ENCODE measurements around the gene RPL29.
A peak's percentile ranks its signal among the peaks of the same experiment; 100 is the strongest.

Gene RPL29

GRCh38 chr3:51980253-51980652 is 15.4 kb downstream of the RPL29 start:
- no peak for DNase-seq

- DNase-seq, result no peak
Measured at GRCh38 chr3:51978143-51978502, 17.6 kb downstream of the RPL29 start.

- no peak for DNase-seq
Measured at GRCh38 chr3:51977446-51978142, 18.1 kb downstream of the RPL29 start.

- DNase-seq, result peak; percentile 81 to 90 (median 83)
Measured at GRCh38 chr3:51975852-51976549, 19.7 kb downstream of the RPL29 start.

GRCh38 chr3:51974963-51975851 is 20.5 kb downstream of the RPL29 start, which contains the start of gene ABHD14A:
Gene ABHD14A, plus strand, starts transcription at chr3:51975064. Its CDS starts 72 bp downstream, at chr3:51975136.
- DNase-seq, result peak; percentile 77 to 89 (median 82)

- DNase-seq, result no peak
Measured at GRCh38 chr3:51974277-51974962, 21.3 kb downstream of the RPL29 start.

GRCh38 chr3:51971350-51971749 is 24.3 kb downstream of the RPL29 start:
- no peak for DNase-seq

GRCh38 chr3:51970606-51971300 is 24.9 kb downstream of the RPL29 start:
- DNase-seq, result no peak

- DNase-seq, result no peak
Measured at GRCh38 chr3:51969841-51970240, 25.9 kb downstream of the RPL29 start.

GRCh38 chr3:51968883-51969678 is 26.6 kb downstream of the RPL29 start:
- DNase-seq, result no peak

GRCh38 chr3:51968170-51968775 is 27.4 kb downstream of the RPL29 start:
- DNase-seq, result no peak

- no peak for DNase-seq
Measured at GRCh38 chr3:51967384-51968169, 28.1 kb downstream of the RPL29 start, which contains the start of gene PCBP4. Gene PCBP4, minus strand, starts transcription at chr3:51967454. Its CDS starts 6,214 bp downstream, at chr3:51961240.

- DNase-seq, result peak in 1 of 3 donors; percentile 65
Measured at GRCh38 chr3:51966922-51967383, 28.7 kb downstream of the RPL29 start.

- DNase-seq, result no peak
Measured at GRCh38 chr3:51966486-51966885, 29.2 kb downstream of the RPL29 start.

- DNase-seq, result no peak
Measured at GRCh38 chr3:51966016-51966415, 29.7 kb downstream of the RPL29 start.

GRCh38 chr3:51964521-51964920 is 31.2 kb downstream of the RPL29 start:
- no peak for DNase-seq

- DNase-seq, result no peak
Measured at GRCh38 chr3:51963951-51964451, 31.7 kb downstream of the RPL29 start.

GRCh38 chr3:51962854-51963530 is 32.7 kb downstream of the RPL29 start:
- no peak for DNase-seq
